IPS-18c (cell line): ENCODE results near the gene PDE4D.

Source experiments
- H3K4me3 ChIP-seq: 2 replicates; pipeline ENCODE4 v1.7.0; 2013; ENCODE audit warnings: low read depth, mild to moderate bottlenecking, low read length, moderate library complexity; ENCODE audit not compliant: insufficient read depth
- H3K9me3 ChIP-seq: one replicate; pipeline ENCODE4 v1.6.1; 2013; ENCODE audit warnings: mild to moderate bottlenecking, low read length, moderate library complexity; ENCODE audit not compliant: control insufficient read depth, insufficient read depth

The PDE4D gene

GRCh38 chr5:59187857-59188256, 705.7 kb downstream of the PDE4D start:
- no peak overlapping the region for H3K4me3 ChIP-seq
- no peaks in the 10 kb centered on the region for H3K9me3 ChIP-seq

GRCh38 chr5:59186623-59187022, 706.9 kb downstream of the PDE4D start:
- Histone ChIP-seq H3K9me3 (no peaks in the 10 kb centered on the region), H3K4me3 (no peak overlapping the region)

GRCh38 chr5:59185757-59186385, 707.7 kb downstream of the PDE4D start:
- H3K4me3 ChIP-seq = no peak overlapping the region
- H3K9me3 ChIP-seq = no peaks in the 10 kb centered on the region

GRCh38 chr5:59184769-59185168, 708.8 kb downstream of the PDE4D start:
- Histone ChIP-seq H3K4me3 (no peak overlapping the region), H3K9me3 (no peaks in the 10 kb centered on the region)

GRCh38 chr5:59182760-59183159, 710.8 kb downstream of the PDE4D start:
- Histone ChIP-seq H3K4me3 (no peak overlapping the region), H3K9me3 (no peaks in the 10 kb centered on the region)

GRCh38 chr5:59180515-59180914, 713.0 kb downstream of the PDE4D start:
- Histone ChIP-seq H3K4me3 (no peak overlapping the region), H3K9me3 (no peaks in the 10 kb centered on the region)

GRCh38 chr5:59179704-59180103, 713.8 kb downstream of the PDE4D start:
- H3K9me3 ChIP-seq = no peaks in the 10 kb centered on the region
- H3K4me3 ChIP-seq = no peak overlapping the region

GRCh38 chr5:59178482-59178881, 715.0 kb downstream of the PDE4D start:
- Histone ChIP-seq H3K4me3 (no peak overlapping the region), H3K9me3 (no peaks in the 10 kb centered on the region)

GRCh38 chr5:59178071-59178470, 715.5 kb downstream of the PDE4D start:
- Histone ChIP-seq H3K4me3 (no peak overlapping the region), H3K9me3 (no peaks in the 10 kb centered on the region)

- Histone ChIP-seq H3K4me3 (no peak overlapping the region), H3K9me3 (no peaks in the 10 kb centered on the region)
Observed at GRCh38 chr5:59177644-59178043, 715.9 kb downstream of the PDE4D start.

- Histone ChIP-seq H3K4me3 (no peak overlapping the region), H3K9me3 (no peaks in the 10 kb centered on the region)
Observed at GRCh38 chr5:59174248-59174844, 719.2 kb downstream of the PDE4D start.

GRCh38 chr5:59173578-59173977, 719.9 kb downstream of the PDE4D start:
- H3K9me3 ChIP-seq = no peaks in the 10 kb centered on the region
- no peak overlapping the region for H3K4me3 ChIP-seq

GRCh38 chr5:59171131-59171530, 722.4 kb downstream of the PDE4D start:
- no peak overlapping the region for H3K4me3 ChIP-seq

GRCh38 chr5:59169768-59170150, 723.8 kb downstream of the PDE4D start:
- Histone ChIP-seq H3K9me3 (no peaks in the 10 kb centered on the region), H3K4me3 (no peak overlapping the region)

More at GRCh38 chr5:59171131-59171530, 722.4 kb downstream of the PDE4D start:
- no peaks in the 10 kb centered on the region for H3K9me3 ChIP-seq

- Histone ChIP-seq H3K4me3 (no peak overlapping the region), H3K9me3 (no peaks in the 10 kb centered on the region)
Observed at GRCh38 chr5:59169081-59169767, 724.3 kb downstream of the PDE4D start.

GRCh38 chr5:59168067-59168466, 725.5 kb downstream of the PDE4D start:
- H3K4me3 ChIP-seq = no peak overlapping the region
- no peaks in the 10 kb centered on the region for H3K9me3 ChIP-seq

GRCh38 chr5:59164041-59164830, 729.3 kb downstream of the PDE4D start:
- Histone ChIP-seq H3K4me3 (no peak overlapping the region), H3K9me3 (no peaks in the 10 kb centered on the region)
